Coronary artery (tissue), 2 donors: Measurements from ENCODE around the gene KHDRBS1.

Experiments used
- DNase-seq: peaks from one replicate; pipeline ENCODE4 v3.0.0-alpha.2; 2017; ENCODE audit warnings: low spot score
- H3K27ac ChIP-seq, 2 donors: fragments of 200-600 bp; sonication (generic); one replicate each; pipeline ENCODE4 v1.5.1; 2016 to 2019
- H3K4me3 ChIP-seq: fragments of 200-600 bp; sonication (generic); 2 replicates; pipeline ENCODE4 v1.5.1; 2016; ENCODE audit warnings: mild to moderate bottlenecking, moderate library complexity
- TF ChIP-seq, protein P1 (sequence below): fragments of 200-600 bp; sonication (generic); IDR thresholded peaks from one replicate; pipeline ENCODE4 v1.5.1; 2019; ENCODE audit warnings: antibody characterized with exemption

The KHDRBS1 gene

DNA sequence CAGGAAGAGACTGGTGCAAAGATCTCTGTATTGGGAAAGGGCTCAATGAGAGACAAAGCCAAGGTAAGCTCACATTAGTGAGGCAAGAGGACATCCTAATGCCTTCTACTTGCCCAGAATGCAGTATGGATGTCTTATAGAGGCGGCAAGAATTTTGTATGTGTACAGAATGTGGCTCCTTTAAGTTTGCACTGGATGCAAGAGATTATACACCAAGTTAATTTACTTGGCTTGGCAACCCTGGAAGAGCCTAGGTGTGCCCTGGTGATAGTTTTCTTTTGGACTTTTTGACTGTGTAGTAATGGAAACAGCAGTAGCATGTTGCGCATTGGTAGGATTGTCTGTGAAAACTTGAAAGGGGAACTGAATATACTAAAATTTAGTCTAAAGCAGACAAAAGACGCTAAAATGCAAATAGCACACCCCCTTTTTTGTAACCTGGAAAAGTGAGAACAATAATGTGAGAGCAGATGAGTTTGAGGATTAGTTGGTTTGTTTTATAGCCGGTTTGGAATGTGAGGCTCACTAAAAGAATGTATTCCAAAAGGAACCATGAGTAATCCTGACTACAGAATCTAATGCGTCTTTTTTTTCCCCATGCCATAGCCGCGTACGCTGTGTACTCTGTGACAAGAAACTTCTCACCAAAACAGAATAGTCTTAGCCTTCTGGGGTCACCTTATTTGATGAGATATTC is 18.1 kb downstream of the KHDRBS1 start:
- TF ChIP-seq, protein P1, sequence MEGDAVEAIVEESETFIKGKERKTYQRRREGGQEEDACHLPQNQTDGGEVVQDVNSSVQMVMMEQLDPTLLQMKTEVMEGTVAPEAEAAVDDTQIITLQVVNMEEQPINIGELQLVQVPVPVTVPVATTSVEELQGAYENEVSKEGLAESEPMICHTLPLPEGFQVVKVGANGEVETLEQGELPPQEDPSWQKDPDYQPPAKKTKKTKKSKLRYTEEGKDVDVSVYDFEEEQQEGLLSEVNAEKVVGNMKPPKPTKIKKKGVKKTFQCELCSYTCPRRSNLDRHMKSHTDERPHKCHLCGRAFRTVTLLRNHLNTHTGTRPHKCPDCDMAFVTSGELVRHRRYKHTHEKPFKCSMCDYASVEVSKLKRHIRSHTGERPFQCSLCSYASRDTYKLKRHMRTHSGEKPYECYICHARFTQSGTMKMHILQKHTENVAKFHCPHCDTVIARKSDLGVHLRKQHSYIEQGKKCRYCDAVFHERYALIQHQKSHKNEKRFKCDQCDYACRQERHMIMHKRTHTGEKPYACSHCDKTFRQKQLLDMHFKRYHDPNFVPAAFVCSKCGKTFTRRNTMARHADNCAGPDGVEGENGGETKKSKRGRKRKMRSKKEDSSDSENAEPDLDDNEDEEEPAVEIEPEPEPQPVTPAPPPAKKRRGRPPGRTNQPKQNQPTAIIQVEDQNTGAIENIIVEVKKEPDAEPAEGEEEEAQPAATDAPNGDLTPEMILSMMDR: no peak
- Histone ChIP-seq H3K27ac (peak overlapping the region in 1 of 2 donors; percentile 41), H3K4me3 (no peak overlapping the region)
- DNase-seq: no peak

DNA sequence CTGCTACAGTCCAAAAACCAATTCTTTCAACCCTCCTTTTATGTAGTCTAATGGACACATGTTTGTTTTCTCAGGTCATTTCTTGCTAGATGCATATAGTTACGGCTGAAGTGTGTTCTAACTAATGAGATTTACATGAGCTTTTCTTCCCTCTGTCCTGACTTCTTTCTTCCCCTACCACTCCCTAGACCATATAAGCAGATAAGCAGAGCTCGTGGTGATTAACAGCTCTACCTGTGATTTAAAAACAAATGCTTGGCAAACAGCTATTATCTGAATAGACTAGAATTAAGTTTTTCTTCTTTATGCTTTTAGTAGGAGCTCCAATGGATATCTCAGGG is 18.6 kb downstream of the KHDRBS1 start:
- Histone ChIP-seq H3K27ac (peak overlapping the region in 1 of 2 donors; percentile 41), H3K4me3 (no peak overlapping the region)
- DNase-seq: no peak
- TF ChIP-seq, protein P1: no peak

DNA sequence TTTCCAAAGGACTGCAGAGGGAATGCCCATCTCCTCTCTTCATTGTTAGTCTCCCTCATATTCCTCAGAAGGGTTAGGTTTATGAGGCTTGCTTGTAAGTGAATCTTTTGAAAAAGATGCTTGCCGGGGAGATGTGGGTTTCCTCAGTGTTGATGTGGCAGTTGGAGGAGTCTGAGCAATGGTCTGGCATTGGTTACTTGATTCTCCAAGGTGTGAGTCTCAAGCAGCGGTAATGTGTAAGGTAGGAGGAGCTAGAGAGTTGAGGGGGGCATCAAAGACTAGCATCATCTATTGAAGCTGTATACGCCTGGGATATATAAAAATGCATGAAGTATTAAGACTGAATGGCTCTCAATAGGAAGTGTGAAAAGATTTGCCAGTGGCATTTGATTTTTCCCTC is 21.5 kb downstream of the KHDRBS1 start:
- TF ChIP-seq, protein P1: no peak
- no peak for DNase-seq
- no peak overlapping the region for H3K27ac ChIP-seq
- H3K4me3 ChIP-seq: no peak overlapping the region

DNA sequence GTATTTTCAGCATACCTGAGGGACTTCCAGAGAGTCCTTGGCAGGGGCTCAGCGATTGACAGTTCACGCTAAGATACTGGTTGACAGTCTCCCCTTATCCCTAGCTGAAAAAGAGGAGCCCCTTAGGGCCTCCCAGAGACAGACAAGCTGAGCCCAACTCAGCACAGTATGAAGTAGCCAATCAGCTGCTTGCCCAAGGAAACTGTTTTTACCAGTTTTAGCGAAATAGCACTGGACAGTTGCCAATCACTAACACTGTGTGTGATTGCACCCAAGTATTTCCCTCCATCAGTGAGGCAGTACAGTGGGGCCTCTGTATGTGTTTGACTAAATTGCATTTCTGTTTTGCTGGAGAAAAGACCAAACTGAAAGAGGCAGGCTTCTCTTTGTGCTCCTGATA is 27.0 kb downstream of the KHDRBS1 start:
- Histone ChIP-seq H3K4me3 (no peak overlapping the region), H3K27ac (no peak overlapping the region)
- no peak for DNase-seq
- TF ChIP-seq, protein P1: no peak

DNA sequence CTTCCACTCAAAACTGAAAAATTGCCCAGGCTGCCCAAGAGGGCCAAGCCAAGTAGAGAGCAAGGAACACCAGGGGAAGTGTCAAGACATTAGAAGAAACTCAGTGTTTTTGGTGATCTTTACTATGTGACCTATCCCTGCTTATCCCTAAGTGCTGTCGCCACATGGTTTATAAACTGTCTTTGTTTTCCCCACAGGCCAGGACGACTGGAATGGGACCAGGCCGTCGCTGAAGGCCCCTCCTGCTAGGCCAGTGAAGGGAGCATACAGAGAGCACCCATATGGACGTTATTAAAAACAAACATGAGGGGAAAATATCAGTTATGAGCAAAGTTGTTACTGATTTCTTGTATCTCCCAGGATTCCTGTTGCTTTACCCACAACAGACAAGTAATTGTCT is 28.7 kb downstream of the KHDRBS1 start:
- no peak for DNase-seq
- TF ChIP-seq, protein P1: no peak
- Histone ChIP-seq H3K4me3 (no peak overlapping the region), H3K27ac (no peak overlapping the region)

DNA sequence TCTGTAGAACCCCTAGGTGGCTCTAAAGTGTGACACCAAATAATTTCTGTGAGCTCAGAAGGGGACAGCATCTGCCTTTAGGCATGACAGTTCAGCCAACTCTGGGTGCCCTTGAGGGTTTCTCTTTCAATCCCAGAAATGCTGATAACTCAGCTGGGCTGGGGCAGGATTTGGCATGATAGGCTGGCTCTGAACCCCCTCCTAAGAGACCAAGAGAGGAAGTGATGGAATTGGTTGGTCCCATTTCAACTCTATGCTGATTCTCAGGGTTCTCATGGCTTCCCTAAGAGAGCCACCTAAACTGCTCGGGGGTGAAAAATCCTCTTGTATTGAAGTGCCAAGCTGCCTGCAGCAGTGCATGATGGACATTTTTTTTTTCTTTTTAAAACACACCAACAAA is 30.6 kb downstream of the KHDRBS1 start:
- TF ChIP-seq, protein P1: no peak
- Histone ChIP-seq H3K27ac (no peak overlapping the region), H3K4me3 (no peak overlapping the region)
- DNase-seq: no peak

DNA sequence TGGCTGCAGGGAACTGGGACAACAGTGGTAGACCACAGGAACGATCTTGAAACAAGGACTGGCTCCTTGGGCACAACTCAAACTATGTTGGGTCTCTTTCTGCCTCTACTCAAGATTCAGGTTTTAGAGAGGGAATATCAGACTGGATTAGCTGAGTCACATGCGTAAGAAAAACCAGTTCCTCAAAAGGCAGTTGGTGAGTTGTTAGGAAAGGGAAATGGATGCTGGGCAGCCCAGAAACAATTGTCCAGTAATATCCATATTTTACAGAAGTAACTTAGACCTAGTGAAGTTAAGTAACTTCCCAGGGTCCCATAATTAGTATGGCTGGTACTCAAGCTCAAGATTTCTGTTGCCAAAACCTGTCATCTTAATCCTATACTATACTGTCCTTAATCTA is 32.1 kb downstream of the KHDRBS1 start:
- H3K27ac ChIP-seq: peak overlapping the region in 1 of 2 donors; percentile 39
- TF ChIP-seq, protein P1: no peak
- no peak for DNase-seq
- H3K4me3 ChIP-seq: no peak overlapping the region
